Measurements from ENCODE around the gene KCNQ2.

- TF ChIP-seq SMAD1 (IDR thresholded peaks at IDR 0.05; ENCODE audit: low read depth, partially characterized antibody) (no peak), POLR2A (IDR thresholded peaks at IDR 0.05; ENCODE audit: low read depth, low read length) (no peak), CTCF (IDR thresholded peaks at IDR 0.05 in 2 of 3, conservative IDR thresholded peaks at IDR 0.05 in 1 of 3; ENCODE audit: control insufficient read depth in 2 of 3, extremely low read depth in 1 of 3, insufficient read depth in 1 of 3, low read depth in 3 of 3, low read length in 3 of 3) (no peak), RUNX3 (IDR thresholded peaks at IDR 0.05; ENCODE audit: low read length) (no peak), HCFC1 (IDR thresholded peaks at IDR 0.05; ENCODE audit: low read length) (no peak), TAF1 (IDR thresholded peaks at IDR 0.05; ENCODE audit: borderline replicate concordance, low read depth, low read length) (no peak), MAX (IDR thresholded peaks at IDR 0.05; ENCODE audit: low read depth, low read length) (no peak), POLR2AphosphoS5 (IDR thresholded peaks at IDR 0.05; ENCODE audit: low read length) (no peak), IRF5 (IDR thresholded peaks at IDR 0.05; ENCODE audit: borderline replicate concordance) (no peak)
Measured at GRCh38 chr20:63457737-63458136, 14.7 kb downstream of the KCNQ2 start.
